Panc1 (cell line): ENCODE measurements around the gene COG2. TPM values are rescaled to one million over a fixed set of nuclear protein-coding genes. Genes with fewer than 3 reads are reported as not detected.

Experiments
- ATAC-seq: fragments of 200-7000 bp; cut with Tn5 transposase; 2 replicates; pipeline ENCODE4 v1.9.1; 2020; ENCODE audit warnings: mild to moderate bottlenecking, moderate library complexity
- BruUV-seq: library from RNA; stranded (reverse); fragments of 400-500 nt; replicated peaks from 2 replicates; lab custom pipeline; 2021; lab: Mats Ljungman, UMichigan
- CTCF ChIA-PET: fragments of 300-600 bp; sonication (Branson Sonifier 250); formaldehyde crosslinking; loops from one replicate; lab custom pipeline; 2022; ENCODE audit warnings: antibody characterized with exemption; lab: Charles Lee
- POLR2A ChIA-PET: fragments of 300-600 bp; sonication (Branson Sonifier 250); formaldehyde crosslinking; loops from one replicate; lab custom pipeline; 2022; ENCODE audit warnings: antibody characterized with exemption; lab: Charles Lee
- DNase-seq: peaks from one replicate; pipeline ENCODE4 v3.0.0-alpha.2; 2010; ENCODE audit warnings: low read depth, low spot score
- H3K27ac ChIP-seq: 2 replicates; pipeline ENCODE4 v1.5.1; 2011; ENCODE audit warnings: mild to moderate bottlenecking, low read length, inconsistent platforms
- H3K27me3 ChIP-seq: fragments of 200-500 bp; sonication (Bioruptor generic); 2 replicates; pipeline ENCODE4 v1.6.0; 2014; ENCODE audit warnings: low read length, inconsistent platforms; ENCODE audit not compliant: control insufficient read depth, insufficient read depth
- H3K36me3 ChIP-seq: fragments of 200-500 bp; sonication (Bioruptor generic); 2 replicates; pipeline ENCODE4 v1.5.1; 2014; ENCODE audit warnings: inconsistent platforms, mild to moderate bottlenecking, low read length, moderate library complexity; ENCODE audit not compliant: control insufficient read depth, insufficient read depth
- H3K4me1 ChIP-seq: 2 replicates; pipeline ENCODE4 v1.5.1; 2011; ENCODE audit warnings: inconsistent platforms, mild to moderate bottlenecking, low read length, moderate library complexity; ENCODE audit not compliant: control insufficient read depth, insufficient read depth
- H3K4me3 ChIP-seq, 2 experiments: 2 replicates each; pipeline ENCODE4 v1.5.1; 2011 to 2012; ENCODE audit warnings: low read depth in 2 of 2, low read length in 2 of 2, mild to moderate bottlenecking in 2 of 2, inconsistent platforms in 1 of 2, moderate library complexity in 1 of 2
- H3K9me3 ChIP-seq: fragments of 200-500 bp; sonication (Bioruptor generic); 2 replicates; pipeline ENCODE4 v1.5.1; 2014; ENCODE audit warnings: low read depth, mild to moderate bottlenecking, inconsistent platforms, low read length, moderate library complexity; ENCODE audit not compliant: control insufficient read depth, insufficient read depth
- CTCF ChIP-seq: fragments of 450-650 bp; IDR thresholded peaks from 2 replicates; pipeline ENCODE4 v1.5.1; 2017; ENCODE audit warnings: mild to moderate bottlenecking
- POLR2AphosphoS5 ChIP-seq: IDR thresholded peaks from 2 replicates; pipeline ENCODE4 v1.6.1; 2012; ENCODE audit warnings: mild to moderate bottlenecking, low read depth, low read length, moderate library complexity
- REST ChIP-seq, 2 experiments: IDR thresholded peaks; 2 replicates each; pipeline ENCODE4 v1.6.1; 2011 to 2012; ENCODE audit warnings: low read depth in 2 of 2, control low read depth in 1 of 2, low read length in 1 of 2, mild to moderate bottlenecking in 1 of 2, moderate library complexity in 1 of 2; ENCODE audit not compliant: insufficient read depth in 1 of 2
- SIN3A ChIP-seq: IDR thresholded peaks from 2 replicates; pipeline ENCODE4 v1.6.1; 2012; ENCODE audit warnings: low read depth, mild to moderate bottlenecking, low read length, moderate library complexity, borderline replicate concordance; ENCODE audit not compliant: insufficient read depth
- TCF7L2 ChIP-seq: IDR thresholded peaks from 2 replicates; pipeline ENCODE4 v1.6.1; 2011; ENCODE audit warnings: mild to moderate bottlenecking, low read depth, low read length, inconsistent platforms
- in situ Hi-C: cut with HindIII; loops from 2 replicates; pipeline ENCODE4 v1.10.0; 2016; ENCODE audit warnings: low sequenced_read_pairs, low pct_unique_long_range_greater_than_20kb
- intact Hi-C: fragments of 100-400 bp; cut with micrococcal nuclease; formaldehyde crosslinking; loops from one replicate; pipeline ENCODE4 v1.10.0; 2022; ENCODE audit not compliant: unreplicated experiment
- total RNA-seq: library from RNA; stranded (reverse); gene quantifications from one replicate; pipeline ENCODE4 v1.2.1, GENCODE V29; 2021; ENCODE audit not compliant: unreplicated experiment

Gene COG2
- total RNA-seq, 1 experiment from 2014 or later = 20.5 TPM

GRCh38 chr1:230610589-230610988 is 31.7 kb upstream of the COG2 start:
- Histone ChIP-seq H3K36me3 (no peaks in the 10 kb centered on the region), H3K4me3 (no peak overlapping the region), H3K4me1 (no peaks in the 10 kb centered on the region), H3K27ac (no peak overlapping the region), H3K27me3 (peaks cover 9% of the 10 kb centered on the region), H3K9me3 (no peaks in the 10 kb centered on the region)
- TF ChIP-seq SIN3A (no peak), CTCF (no peak), REST (IDR thresholded peaks at IDR 0.05; ENCODE audit: insufficient read depth in 1 of 2, low read depth in 2 of 2, low read length in 1 of 2) (no peak), TCF7L2 (no peak)
- BruUV-seq = no TSS peak
- CTCF ChIA-PET = no interaction called here
- POLR2A ChIA-PET = no interaction called here
- in situ Hi-C loops (no loop called here), intact Hi-C loops (no loop called here)
- ATAC-seq (no peak), DNase-seq (no peak)

GRCh38 chr1:230611128-230611877 is 31.0 kb upstream of the COG2 start:
- TF ChIP-seq TCF7L2 = no peak
- TF ChIP-seq POLR2AphosphoS5 = no peak
- TF ChIP-seq CTCF = no peak
- TF ChIP-seq SIN3A = no peak
- no peak for TF ChIP-seq REST (IDR thresholded peaks at IDR 0.05; ENCODE audit: insufficient read depth in 1 of 2, low read depth in 2 of 2, low read length in 1 of 2)
- no peaks in the 10 kb centered on the region for H3K4me1 ChIP-seq
- peaks cover 10% of the 10 kb centered on the region for H3K27me3 ChIP-seq
- no peaks in the 10 kb centered on the region for H3K36me3 ChIP-seq
- POLR2A ChIA-PET = no interaction called here
- H3K9me3 ChIP-seq = no peaks in the 10 kb centered on the region
- intact Hi-C loops = no loop called here
- H3K4me3 ChIP-seq = no peak overlapping the region
- no TSS peak for BruUV-seq
- H3K27ac ChIP-seq = no peak overlapping the region
- no peak for DNase-seq
- ATAC-seq = no peak
- CTCF ChIA-PET = no interaction called here
- in situ Hi-C loops = no loop called here
